Fibroblast of peridontal ligament (primary cell): Measurements from ENCODE around the gene GRHL1.

ENCODE experiments used
- DNase-seq: peaks from one replicate; pipeline ENCODE4 v3.0.0-alpha.2; 2010; ENCODE audit errors: extremely low read depth

The GRHL1 gene

DNA sequence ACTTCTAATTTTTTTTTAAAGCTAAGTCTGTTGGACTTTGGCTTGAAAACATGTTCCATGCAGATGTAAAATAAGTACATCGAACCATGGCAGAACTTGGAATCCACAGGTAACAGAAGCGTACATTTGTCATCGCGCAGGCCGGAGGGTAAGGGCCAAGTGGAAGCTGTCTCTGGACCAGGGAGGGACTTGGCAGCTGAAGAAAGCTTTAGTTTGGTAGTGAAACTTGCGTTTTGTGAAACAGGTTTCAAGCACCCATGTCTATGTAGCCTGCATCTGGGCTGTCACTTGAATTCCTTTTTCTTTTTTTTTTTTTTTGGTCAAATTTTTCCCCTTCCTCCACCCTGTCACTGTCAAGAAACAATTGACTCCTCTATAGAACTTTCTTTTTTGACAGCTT, 20.4 kb downstream of the GRHL1 start:
- no peak for DNase-seq

DNA sequence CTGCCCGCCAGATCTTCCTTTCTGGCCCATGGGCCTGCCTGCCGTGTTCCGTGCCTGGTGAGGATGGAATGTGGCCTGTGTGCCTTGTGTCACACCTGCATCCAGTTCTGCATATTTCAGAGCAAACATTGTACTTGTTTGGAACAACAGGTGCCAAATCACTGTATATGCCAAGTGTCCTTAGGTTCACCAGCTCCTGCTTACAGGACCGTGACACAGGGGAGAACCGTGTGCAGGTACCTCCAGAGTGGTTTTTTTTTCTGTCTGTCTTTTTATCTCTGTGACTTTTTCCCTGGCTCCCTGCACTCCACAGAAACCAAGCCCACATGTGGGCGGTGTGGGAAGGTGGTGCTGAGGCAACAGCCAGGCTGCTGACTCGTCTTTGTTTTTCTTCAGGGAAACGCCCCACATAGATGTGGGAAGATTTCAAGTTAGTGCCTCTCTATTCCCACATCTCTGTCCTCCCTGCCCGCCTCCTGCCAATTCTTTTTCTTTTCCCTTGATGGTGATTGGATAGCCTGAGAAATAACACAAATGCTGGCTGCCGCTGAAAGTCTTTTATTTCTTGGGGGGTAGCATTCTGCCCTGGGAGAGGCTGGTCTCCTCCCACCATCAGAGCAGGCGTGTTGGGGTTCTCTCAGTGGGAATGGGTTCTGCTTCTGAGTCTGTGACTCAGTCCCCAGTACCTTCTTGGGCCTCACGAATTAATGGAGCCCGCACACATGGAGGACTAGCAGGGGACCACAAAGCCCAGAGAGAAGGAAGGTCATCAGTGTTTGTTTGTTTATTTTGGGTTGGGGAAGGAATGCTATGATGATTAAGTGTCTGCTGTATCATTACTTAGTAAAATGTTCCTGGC, 21.4 kb downstream of the GRHL1 start:
- peak; percentile 45 for DNase-seq

DNA sequence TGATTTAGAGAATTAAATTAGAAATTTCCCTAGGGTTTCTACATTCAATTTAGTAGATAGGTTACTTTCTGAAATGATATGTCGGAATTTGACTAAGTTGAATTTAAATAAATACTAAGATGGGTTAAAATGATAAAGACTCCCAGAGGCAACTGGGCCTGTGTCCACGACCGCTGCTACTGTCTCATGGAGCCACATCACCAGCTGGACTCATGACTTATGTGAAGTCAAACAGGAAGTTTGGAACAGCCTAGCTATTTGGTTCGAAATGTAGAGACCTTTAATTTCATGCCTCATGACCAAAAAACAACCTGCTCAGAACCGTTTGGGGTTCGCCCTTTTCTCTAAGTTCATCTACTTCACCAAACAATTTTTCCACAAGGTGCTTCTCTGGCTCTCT, 22.2 kb downstream of the GRHL1 start:
- no peak for DNase-seq

DNA sequence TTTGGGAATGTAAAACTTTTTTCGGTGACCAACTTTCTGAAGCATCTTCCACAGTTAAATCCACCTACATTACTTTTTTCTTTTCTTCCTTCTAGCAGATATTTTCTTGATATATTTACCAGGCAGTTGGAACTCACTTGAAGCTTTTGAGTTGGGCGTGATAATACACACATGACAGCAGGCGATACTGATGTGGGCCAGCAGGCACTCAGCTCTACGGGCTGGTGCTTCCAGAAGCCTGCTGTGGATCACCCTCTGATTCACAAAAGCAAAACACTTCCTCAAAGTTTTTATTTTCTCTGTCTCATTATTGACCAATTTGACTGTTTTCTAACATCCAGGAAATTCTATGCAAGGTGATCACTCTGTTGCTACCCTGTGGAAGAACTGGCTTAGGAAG, 22.9 kb downstream of the GRHL1 start:
- DNase-seq = no peak

DNA sequence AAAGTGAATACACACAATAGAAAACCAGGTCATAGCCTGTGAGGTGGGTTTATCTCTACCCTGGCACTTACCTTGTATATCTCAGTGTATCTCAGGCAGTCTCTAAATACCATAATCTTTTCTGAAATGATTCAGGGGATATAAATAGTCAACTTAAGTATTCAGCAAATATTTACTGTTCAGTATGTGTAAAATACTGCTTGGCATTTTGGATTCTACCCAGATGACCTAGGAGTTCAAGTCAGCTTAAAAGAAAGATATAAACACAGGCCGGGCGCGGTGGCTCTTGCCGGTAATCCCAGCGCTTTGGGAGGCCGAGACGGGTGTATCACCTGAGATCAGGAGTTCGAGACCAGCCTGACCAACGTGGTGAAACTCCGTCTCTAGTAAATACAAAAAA, 23.8 kb downstream of the GRHL1 start:
- peak; percentile 23 for DNase-seq

DNA sequence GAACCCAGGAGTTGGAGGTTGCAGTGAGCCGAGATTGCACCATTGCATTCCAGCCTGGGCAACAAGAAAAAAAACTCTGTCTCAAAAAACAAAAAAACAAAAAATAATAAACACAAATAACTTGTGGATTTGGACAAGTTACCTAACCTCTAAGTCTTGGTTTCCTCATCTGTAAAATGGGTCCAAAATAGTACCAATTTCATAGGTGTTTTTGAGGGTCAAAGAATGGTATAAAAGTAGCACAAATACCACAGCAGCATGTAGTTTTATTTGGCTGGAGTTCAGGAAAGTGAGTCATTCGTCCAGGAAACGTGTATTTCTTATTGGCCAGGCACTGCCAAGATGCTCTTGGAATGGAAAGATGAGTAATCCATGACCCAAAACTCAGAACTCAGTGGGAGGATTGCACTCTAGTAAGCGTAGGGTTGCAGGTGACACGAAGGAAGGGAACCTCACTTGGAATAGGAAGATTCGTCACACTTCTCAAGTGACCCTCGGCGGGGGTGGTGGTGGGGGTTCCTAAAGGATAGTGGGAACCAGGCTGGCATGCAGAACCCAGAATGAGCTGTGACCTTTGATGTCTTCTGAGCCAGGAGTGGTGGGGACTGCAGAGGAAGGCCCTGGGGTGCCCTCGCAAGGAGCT, 24.4 kb downstream of the GRHL1 start:
- peak; percentile 95 for DNase-seq

DNA sequence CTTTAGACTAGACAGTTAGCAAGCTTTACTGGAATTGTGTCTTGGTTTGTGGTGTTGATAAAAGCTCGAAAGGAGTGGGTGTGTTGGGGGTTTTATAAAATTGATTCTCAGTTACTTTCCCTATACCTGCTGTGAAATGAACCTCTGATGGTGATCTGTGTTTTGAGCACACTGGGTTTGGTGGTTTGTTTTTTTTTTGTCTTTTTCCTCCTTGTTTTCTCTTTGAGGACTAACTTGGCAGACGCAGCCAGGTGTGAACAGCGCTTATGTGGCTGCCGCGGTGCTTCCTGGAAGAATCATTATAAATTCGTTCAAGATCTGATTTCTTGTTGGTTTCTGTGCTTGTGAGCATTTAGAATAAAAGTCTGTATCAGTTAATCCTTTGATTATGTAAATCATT, 28.5 kb downstream of the GRHL1 start:
- no peak for DNase-seq

DNA sequence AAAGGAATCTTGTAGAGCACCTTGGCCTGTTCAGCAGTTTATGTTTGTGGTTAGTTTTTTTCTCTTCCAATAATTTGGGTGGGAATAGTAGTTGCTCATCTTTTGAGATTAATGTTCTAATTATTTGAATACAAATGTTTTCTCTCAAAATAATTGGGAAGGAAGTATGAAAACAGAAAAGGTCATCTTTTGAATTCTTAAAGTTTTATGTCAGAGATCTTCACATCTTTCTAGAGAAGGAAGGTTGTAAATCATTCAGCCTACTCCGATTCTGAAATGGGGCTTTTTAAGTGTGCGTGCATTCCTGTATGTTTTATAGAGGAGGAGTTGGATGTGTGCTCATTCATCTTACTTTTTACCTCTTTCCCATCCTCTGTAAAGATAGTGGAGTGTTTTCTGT, 29.0 kb downstream of the GRHL1 start:
- DNase-seq = no peak

DNA sequence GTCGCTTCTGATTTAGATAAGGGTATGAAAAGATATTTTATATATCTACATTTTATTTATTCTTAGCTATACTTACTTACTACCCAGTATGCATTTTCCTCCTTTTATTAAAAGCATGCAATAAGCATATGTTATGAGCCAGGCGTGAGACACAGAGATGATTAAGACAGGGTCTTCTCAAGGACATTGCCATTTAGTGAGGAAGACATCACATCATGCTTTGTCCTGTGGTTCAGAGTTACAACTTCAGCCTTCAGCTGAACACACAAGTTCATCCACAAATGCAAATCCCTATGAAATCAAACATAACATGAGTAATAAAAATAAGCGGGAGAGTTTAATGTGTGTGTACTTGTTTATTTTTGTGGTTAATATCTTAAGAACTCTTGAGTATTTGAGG, 30.2 kb downstream of the GRHL1 start:
- no peak for DNase-seq

DNA sequence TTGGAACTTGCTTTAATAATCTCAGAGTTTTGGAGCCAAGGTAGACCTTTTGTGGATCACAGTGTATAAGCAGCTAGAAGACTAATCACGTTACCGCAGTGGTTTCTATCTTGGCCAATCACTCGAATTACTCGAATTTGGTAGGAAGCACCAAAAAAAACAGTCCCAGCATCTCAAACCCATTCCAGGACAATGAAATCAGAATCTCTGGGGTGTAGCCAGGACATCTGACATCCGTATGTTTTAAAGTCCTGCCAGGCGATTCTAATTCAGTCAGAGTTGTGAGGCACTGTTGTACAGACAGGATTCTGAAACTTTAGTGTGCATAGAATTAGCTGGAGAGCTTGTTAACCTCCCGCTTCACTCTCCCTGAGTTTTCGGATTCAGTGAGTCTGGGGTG, 30.8 kb downstream of the GRHL1 start:
- peak; percentile 98 for DNase-seq

DNA sequence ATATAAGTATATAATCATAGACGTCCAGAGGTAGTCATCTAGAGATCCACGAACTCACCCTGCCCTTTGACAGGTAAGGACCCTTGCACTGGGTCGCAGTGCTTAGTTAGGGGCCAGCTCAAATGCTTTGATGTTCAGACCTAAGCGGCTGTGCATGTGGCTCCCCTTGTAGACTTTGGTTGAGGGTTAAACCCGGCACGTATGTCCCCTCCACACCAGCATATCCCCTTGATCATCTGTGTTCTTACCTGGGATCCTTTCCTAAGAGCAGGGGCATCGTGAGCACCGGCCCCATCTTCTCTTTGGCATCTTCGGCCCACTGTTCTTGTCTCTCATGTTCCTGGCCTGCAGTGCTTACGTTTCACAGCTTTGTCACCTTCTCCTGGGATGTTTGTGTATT, 31.4 kb downstream of the GRHL1 start:
- no peak for DNase-seq

DNA sequence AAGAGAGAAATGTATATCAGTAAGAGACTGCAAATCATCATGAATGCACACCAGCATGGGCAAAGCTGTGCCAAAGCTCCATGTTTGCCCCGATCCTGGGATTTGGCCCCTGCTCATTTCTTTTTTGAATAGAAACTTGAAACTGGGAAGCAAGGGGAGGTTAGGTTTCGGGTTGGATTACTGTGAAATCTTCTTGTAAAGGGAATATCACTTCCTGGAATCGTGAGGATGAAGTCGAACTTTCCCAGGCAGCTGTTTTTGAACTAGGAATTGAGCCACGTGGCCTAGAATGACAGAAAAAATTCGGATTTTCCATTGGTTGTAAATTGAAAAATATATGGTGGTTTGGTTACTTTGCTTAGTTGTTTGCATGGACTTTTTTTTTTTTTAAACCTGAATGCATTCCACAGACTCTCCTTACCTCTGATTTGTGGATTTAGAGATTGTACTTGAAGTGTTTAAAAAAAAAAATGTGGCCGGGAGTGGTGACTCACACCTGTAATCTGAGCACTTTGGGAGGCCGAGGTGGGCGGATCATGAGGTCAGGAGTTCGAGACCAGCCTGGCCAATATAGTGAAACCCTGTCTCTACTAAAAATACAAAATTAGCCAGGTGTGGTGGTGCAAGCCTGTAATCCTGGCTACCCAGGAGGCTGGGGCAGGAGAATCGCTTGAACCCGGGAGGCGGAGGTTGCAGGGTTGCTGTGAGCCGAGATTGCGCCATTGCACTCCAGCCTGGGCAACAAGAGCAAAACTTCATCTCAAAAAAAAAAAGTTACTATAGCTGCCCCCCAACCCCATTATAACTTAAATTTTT, 32.1 kb downstream of the GRHL1 start:
- peak; percentile 33 for DNase-seq

DNA sequence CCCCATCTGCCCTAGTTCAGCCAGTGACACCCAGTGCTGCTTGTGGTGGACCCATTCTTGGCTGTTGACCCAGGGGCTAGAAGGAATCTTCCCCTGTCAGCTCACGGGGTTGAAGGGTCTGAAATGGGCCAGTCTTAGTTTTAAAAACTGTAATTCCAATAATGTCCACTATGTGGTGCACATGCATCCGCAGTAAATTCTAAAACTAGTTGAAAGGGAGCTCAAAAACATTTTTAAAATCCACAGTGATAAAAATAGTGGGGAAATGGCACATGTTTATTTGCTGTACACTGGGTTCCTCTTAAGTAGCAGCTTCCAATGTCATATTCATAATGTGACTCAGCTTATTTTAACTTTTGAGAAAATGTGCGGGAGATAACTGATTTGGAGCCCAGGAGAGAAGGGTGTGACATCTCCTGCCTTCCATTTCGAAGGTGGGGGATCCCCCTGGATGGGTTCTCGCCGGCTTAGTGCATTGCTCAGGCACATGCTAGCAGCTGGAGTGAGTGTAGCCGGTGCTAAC, 32.8 kb downstream of the GRHL1 start:
- DNase-seq = peak; percentile 64

DNA sequence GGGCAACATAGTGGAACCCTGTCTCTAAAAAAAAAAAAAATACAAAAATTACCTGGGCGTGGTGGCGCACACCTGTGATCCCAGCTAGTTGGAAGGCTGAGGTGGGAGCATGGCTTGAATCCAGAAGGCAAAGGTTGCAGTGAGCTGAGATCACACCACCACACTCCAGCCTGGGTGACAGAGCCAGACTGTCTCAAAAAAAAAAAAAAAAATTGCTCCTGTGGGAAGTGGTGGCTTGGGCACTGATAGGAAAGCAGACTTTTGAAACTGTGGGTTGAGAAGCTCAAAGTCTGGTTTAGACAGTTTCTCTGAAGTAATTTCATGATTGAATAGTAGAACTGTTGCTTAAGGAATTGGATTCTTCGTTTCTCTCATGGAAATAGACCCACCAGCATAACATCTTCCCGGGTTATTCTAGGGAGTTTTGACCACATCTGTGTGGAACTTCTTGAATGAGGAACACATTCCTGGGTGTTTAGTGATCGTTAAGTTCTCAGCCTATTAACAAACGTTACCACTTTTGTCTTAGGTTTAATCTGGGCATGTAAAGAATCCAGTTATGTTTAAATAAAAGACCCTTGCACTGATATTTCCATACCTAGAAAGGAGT, 33.5 kb downstream of the GRHL1 start:
- peak; percentile 67 for DNase-seq

DNA sequence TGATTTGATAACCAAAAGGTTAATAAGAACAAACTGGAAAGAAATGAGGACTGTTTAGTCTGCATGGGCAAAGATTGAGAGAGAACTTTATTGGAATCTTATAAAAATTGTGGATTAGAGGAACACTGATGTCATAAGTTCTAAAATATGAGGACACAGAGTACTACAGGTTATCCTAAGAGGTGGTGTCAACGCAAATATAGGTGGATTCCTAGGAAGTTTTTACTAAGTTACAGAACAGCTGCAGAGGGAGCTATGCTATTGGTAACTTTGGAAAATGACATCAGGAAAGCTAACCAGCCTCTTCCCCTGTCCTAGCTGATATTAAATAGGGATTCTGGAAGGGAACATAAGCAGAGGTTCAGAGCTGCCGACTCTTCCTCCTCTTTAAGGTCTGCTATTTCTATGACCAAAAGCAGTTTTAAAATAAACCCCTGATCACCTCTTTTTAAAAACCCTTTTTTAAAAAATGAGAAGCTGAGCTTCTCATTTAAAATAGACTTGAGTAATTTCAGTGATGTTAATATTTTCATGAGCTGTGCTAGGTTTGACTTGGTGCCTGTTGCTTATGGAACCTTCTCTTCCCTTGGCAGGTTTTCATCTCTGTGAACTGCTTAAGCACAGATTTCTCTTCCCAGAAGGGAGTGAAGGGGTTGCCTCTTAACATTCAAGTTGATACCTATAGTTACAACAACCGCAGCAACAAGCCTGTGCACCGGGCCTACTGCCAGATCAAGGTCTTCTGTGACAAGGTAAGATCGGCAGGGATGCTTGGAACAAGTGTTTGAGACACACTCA, 34.2 kb downstream of the GRHL1 start:
- DNase-seq = no peak

DNA sequence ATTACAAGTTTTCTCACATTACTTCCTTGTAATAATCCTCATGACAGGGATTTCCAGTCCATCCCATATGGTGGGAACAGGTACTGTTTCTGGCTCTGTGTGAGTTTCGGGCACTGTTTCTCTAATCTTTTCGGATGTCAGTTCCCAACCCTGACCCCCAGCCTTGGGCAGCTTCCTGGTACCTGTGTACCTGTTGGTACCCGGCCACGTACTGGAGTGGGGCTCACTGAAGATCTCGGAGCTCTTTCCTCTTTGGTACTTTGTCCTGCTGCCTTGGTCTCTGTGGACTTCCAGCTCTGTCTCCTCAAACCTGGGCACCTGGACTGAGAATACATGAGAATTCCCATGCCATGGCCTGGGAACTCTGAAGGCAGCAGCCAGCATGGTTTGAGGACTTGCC, 36.8 kb downstream of the GRHL1 start:
- DNase-seq = no peak

DNA sequence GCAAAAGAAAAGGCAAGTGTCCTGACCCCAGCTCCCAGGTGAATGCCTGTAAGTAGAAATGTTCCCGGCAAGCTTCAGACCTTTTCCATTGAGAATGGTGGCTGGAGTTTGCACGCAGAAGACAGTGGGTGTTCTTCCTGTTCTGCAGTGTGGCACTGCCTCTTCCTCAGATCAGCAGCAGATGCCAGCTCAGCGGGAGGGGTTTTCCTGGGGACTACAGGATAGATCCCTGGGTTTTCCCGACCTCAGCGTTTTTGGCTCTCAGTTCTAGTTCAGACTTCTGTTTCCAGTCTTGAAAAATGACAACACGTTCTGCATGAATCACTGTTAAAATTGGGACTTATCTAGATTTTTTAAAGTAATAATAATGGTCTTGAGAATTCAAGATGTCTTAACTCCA, 39.2 kb downstream of the GRHL1 start:
- no peak for DNase-seq

DNA sequence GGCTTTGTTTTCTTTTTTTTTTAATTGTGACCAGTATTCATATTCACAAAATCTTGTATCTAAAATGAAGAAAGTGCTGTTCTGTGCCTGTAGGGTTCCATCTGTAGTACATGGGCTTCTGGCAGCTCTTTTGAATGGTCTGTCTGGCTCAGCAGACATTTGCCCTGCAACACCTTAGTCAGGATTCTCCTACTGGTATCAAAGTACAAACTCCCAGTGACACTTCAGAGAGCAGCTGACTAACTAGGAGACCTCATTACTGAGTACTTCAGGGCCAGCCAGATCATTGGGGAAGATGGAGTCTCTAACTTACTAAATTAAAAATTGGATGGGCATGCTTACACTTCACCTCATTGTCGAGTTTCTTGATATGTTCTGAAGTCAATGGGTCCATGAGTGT, 39.7 kb downstream of the GRHL1 start:
- DNase-seq = no peak

DNA sequence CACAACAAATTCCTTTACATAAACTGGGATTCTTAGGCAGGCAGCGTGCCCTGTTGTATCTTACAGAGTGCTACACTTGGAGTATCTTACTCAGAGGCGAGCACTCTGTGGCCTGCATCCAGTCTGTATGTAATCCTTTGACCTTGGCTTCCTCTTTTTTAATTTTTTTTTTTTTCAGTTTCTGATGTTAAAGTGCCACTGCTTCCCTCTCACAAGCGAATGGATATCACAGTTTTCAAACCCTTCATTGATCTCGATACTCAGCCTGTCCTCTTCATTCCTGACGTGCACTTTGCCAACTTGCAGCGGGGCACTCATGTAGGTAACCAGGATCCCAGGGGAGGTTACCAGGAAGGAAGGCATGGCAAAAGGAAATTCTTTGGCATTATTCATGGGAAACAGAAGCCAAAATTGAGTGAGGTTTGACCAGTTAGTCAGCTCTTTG, 40.4 kb downstream of the GRHL1 start:
- DNase-seq = no peak

DNA sequence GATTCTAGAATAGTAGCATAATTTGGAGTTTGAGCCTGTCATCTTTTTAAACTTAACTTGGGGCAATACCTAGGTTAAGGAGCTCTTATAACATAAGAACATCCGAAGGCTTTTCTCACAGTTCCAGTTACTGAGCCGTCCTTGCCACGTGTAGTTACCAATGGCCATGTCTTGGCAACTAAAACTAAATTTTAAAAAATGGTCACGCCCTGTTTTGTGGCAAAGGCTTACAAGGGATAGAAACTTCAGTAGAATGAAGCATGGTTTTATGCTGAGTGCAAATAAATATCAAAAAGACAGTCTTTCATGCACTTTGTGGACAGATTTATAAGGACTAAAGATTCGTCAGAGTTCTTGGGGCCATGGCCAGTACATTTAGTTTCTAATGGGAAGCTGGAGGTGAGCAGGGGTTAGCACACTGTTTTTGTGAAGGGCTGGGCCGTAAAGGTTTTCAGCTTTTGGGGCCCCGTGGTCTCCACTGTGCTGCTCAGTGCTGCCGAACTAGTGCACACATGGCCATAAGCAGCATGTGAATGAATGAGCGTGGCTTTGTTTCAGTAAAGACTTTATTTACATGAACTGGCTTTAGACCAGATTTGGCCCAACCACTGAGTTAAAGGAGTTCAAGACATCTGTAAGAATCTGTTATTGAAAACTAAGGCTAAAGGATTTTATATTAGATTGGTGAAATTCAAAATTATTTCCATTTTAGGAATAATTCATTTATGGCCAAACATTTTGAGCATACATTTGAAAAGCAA, 41.1 kb downstream of the GRHL1 start:
- no peak for DNase-seq
